ENCODE results near the gene GIT2. TPM values are rescaled to one million over a fixed set of nuclear protein-coding genes. Genes with fewer than 3 reads are reported as not detected.
A peak's percentile ranks its signal among the peaks of the same experiment; 100 is the strongest.

Gene GIT2
- total RNA-seq, 1 donor: 50.8 TPM

- TF ChIP-seq CTCF (IDR thresholded peaks at IDR 0.05; ENCODE audit: insufficient read depth, low read length): no peak
- peak within 1 kb of the TSS; percentile 92 for H3K4me3 ChIP-seq (ENCODE audit: low read depth, low read length)
- DNase-seq (ENCODE audit: low read depth): peak; percentile 98
Observed at GRCh38 chr12:109998904-109999648, 2.9 kb upstream of the GIT2 start, which contains the start of gene ANKRD13A. Gene ANKRD13A (plus strand): TSS chr12:109999430. CDS start chr12:109999689, 259 bp downstream.

- no peak for TF ChIP-seq CTCF (IDR thresholded peaks at IDR 0.05; ENCODE audit: insufficient read depth, low read length)
Observed at GRCh38 chr12:109998241-109998903, 2.2 kb upstream of the GIT2 start.

GRCh38 chr12:109997393-109997792 lies 1.2 kb upstream of the GIT2 start:
- no peak overlapping the region for H3K4me3 ChIP-seq (ENCODE audit: low read depth, low read length)
- no peak for DNase-seq (ENCODE audit: low read depth)
- TF ChIP-seq CTCF (IDR thresholded peaks at IDR 0.05; ENCODE audit: insufficient read depth, low read length): no peak

More at GRCh38 chr12:109998241-109998903, 2.2 kb upstream of the GIT2 start:
- peak overlapping the region; percentile 92 for H3K4me3 ChIP-seq (ENCODE audit: low read depth, low read length)
- no peak for DNase-seq (ENCODE audit: low read depth)

GRCh38 chr12:109996483-109996853 lies 300 bp upstream of the GIT2 start:
- peak overlapping the region; percentile 84 for H3K4me3 ChIP-seq (ENCODE audit: low read depth, low read length)
- no peak for TF ChIP-seq CTCF (IDR thresholded peaks at IDR 0.05; ENCODE audit: insufficient read depth, low read length)
- no peak for DNase-seq (ENCODE audit: low read depth)

GRCh38 chr12:109995361-109995685 lies 845 bp downstream of the GIT2 start:
- no peak for DNase-seq (ENCODE audit: low read depth)
- H3K4me3 ChIP-seq (ENCODE audit: low read depth, low read length): peak overlapping the region; percentile 84
- TF ChIP-seq CTCF (IDR thresholded peaks at IDR 0.05; ENCODE audit: insufficient read depth, low read length): no peak

- DNase-seq (ENCODE audit: low read depth): no peak
- no peak for TF ChIP-seq CTCF (IDR thresholded peaks at IDR 0.05; ENCODE audit: insufficient read depth, low read length)
- peak overlapping the region; percentile 84 for H3K4me3 ChIP-seq (ENCODE audit: low read depth, low read length)
Observed at GRCh38 chr12:109994401-109995175, 1.6 kb downstream of the GIT2 start.

Measured in fibroblast of the aortic adventitia (primary cell).